Coronary artery (tissue), 2 donors: ENCODE measurements around the gene NUP160.
"Not testable (repeated sequence)": the region's sequence is repeated elsewhere in the genome, so short reads cannot be mapped to it uniquely, and the experiment has no call there.

Experiments
- DNase-seq: peaks from one replicate; pipeline ENCODE4 v3.0.0-alpha.2; 2017; ENCODE audit warnings: low spot score
- H3K27ac ChIP-seq, 2 donors: fragments of 200-600 bp; sonication (generic); one replicate each; pipeline ENCODE4 v1.5.1; 2016 to 2019
- H3K4me3 ChIP-seq: fragments of 200-600 bp; sonication (generic); 2 replicates; pipeline ENCODE4 v1.5.1; 2016; ENCODE audit warnings: mild to moderate bottlenecking, moderate library complexity
- CTCF ChIP-seq: fragments of 200-600 bp; sonication (generic); IDR thresholded peaks from one replicate; pipeline ENCODE4 v1.5.1; 2019; ENCODE audit warnings: antibody characterized with exemption

The NUP160 gene

GRCh38 chr11:47847892-47848699 lies at the start of gene NUP160:
Gene NUP160, minus strand, starts transcription at chr11:47848350. Its CDS starts 32 bp downstream, at chr11:47848318.
- DNase-seq: peak; percentile 83
- TF ChIP-seq CTCF: no peak
- peak within 1 kb of the TSS; percentile 90 to 98 for H3K27ac ChIP-seq
- peak within 1 kb of the TSS; percentile 98 for H3K4me3 ChIP-seq

DNA sequence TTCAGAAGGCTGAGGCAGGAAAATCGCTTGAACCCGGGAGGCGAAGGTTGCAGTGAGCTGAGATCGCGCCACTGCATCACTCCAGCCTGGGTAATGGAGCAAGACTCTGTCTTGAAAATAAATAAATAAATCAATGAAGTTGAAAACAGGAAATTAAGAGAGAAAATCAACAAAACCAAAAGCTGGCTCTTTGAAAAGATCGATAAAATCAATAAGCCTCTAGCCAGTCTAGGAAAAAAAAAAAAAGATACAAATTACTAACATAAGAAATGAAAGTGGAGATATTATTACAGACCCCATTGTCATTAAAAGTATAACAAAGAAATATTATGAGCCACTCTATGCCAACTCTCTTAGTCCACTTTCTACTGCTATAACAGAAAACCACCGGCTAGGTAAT lies 48.0 kb upstream of the NUP160 start:
- Histone ChIP-seq H3K4me3 (no peak overlapping the region), H3K27ac (no peak overlapping the region)
- DNase-seq: no peak
- no peak for TF ChIP-seq CTCF

- no peak for DNase-seq
- Histone ChIP-seq H3K27ac (no peak overlapping the region), H3K4me3 (no peak overlapping the region)
- no peak for TF ChIP-seq CTCF
Observed at GRCh38 chr11:47895035-47895434, 46.9 kb upstream of the NUP160 start.

GRCh38 chr11:47892546-47893276 lies 44.6 kb upstream of the NUP160 start:
- H3K4me3 ChIP-seq, H3K27ac ChIP-seq, DNase-seq: not testable (repeated sequence)

- no peak overlapping the region for H3K27ac ChIP-seq
- no peak for DNase-seq
- TF ChIP-seq CTCF: no peak
- H3K4me3 ChIP-seq: no peak overlapping the region
Observed at GRCh38 chr11:47891886-47892285, 43.7 kb upstream of the NUP160 start.

- DNase-seq: no peak
- no peak for TF ChIP-seq CTCF
- Histone ChIP-seq H3K27ac (no peak overlapping the region), H3K4me3 (no peak overlapping the region)
Observed at GRCh38 chr11:47889714-47890441, 41.7 kb upstream of the NUP160 start.

DNA sequence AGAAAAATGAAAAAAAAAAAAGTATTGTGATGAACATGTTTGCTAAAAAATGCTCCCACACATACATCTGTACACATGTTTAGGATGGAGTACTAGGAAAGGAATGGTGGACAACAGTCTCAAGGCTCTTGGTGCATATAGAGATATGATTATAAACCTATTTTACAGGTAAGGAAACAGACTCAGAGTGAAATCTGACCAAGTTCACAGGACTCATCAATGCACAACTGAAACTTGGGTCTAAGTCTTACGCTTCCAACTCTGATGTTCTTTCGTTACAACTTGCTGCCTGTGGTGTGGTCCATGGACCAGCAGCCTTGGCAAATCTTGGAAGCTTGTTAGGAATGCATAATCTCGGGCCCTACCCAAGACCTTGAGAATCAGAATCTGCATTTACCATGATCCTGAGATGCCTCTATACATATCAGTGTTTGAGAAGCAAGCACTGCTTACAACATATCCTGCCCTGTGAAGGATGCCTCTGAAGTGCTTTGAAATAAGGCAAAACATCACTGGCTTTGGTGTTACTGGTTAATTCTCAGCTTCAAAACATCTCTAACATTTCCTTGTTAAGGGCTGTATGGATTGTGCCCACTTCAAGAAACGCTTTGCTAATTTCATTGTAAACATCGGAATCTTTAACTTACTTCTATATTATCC lies 39.9 kb upstream of the NUP160 start:
- no peak overlapping the region for H3K4me3 ChIP-seq
- no peak for TF ChIP-seq CTCF
- no peak for DNase-seq
- H3K27ac ChIP-seq: no peak overlapping the region
